Uterus (tissue), 2 donors: Measurements from ENCODE around the gene ZBTB44.

Experiments used
- POLR2A ChIP-seq, 2 donors: fragments of 450-650 bp; IDR thresholded peaks; one replicate each; pipeline ENCODE4 v1.6.1; 2016; ENCODE audit warnings: antibody characterized with exemption in 2 of 2, mild to moderate bottlenecking in 1 of 2, moderate library complexity in 1 of 2
- TF ChIP-seq, protein P1 (sequence below), 4 experiments: fragments of 200-600 bp in 2 of 4; fragments of 450-650 bp in 2 of 4; sonication (generic) in 2 of 4; IDR thresholded peaks; one replicate each; pipeline ENCODE4 v1.5.1; 2016 to 2019; ENCODE audit warnings: antibody characterized with exemption in 4 of 4, mild to moderate bottlenecking in 2 of 4, moderate library complexity in 1 of 4

DNA sequence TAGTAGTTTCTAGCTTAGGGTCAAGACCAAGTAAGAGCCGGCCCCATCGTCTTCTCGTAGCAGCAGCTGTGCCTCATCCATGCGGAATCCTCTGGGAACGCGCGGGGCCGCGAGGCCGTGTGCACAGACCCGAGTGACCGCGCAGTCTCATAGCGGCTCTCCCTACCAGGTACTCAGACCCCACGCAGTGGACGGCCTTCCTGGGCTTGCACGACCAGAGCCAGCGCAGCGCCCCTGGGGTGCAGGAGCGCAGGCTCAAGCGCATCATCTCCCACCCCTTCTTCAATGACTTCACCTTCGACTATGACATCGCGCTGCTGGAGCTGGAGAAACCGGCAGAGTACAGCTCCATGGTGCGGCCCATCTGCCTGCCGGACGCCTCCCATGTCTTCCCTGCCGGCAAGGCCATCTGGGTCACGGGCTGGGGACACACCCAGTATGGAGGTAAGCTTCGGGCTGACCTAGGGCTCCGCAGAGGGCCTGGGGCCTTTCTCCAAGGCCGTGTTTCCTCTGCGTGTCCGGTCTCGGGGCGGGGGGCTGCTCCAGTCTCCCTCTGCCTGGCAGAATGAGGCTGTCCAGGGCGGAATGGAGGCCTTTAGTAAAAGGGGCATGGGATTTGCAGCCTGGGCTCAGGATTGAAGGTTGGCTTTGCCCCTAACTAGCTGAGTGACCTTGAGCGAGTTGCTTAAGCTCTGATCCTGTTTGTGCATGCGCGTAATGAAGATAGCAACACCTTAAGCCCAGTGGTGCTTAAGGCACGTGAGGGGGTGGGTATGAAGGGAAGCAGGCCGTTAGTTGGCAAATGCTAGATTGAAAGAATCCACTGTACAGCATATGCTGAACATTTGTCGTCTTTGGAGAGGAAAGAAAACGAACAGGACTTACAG is 106.2 kb downstream of the ZBTB44 start:
- TF ChIP-seq, protein P1, sequence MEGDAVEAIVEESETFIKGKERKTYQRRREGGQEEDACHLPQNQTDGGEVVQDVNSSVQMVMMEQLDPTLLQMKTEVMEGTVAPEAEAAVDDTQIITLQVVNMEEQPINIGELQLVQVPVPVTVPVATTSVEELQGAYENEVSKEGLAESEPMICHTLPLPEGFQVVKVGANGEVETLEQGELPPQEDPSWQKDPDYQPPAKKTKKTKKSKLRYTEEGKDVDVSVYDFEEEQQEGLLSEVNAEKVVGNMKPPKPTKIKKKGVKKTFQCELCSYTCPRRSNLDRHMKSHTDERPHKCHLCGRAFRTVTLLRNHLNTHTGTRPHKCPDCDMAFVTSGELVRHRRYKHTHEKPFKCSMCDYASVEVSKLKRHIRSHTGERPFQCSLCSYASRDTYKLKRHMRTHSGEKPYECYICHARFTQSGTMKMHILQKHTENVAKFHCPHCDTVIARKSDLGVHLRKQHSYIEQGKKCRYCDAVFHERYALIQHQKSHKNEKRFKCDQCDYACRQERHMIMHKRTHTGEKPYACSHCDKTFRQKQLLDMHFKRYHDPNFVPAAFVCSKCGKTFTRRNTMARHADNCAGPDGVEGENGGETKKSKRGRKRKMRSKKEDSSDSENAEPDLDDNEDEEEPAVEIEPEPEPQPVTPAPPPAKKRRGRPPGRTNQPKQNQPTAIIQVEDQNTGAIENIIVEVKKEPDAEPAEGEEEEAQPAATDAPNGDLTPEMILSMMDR (IDR thresholded peaks at IDR 0.05), result no peak
- no peak for TF ChIP-seq POLR2A (IDR thresholded peaks at IDR 0.05)
